Measurements from ENCODE around the gene KAT6B. TPM values are rescaled to one million over a fixed set of nuclear protein-coding genes. Genes with fewer than 3 reads are reported as not detected.
A peak's percentile ranks its signal among the peaks of the same experiment; 100 is the strongest.

KAT6B gene
- total RNA-seq, 2 donors from 2014 or later, result 28.0 to 97.8 TPM

DNA sequence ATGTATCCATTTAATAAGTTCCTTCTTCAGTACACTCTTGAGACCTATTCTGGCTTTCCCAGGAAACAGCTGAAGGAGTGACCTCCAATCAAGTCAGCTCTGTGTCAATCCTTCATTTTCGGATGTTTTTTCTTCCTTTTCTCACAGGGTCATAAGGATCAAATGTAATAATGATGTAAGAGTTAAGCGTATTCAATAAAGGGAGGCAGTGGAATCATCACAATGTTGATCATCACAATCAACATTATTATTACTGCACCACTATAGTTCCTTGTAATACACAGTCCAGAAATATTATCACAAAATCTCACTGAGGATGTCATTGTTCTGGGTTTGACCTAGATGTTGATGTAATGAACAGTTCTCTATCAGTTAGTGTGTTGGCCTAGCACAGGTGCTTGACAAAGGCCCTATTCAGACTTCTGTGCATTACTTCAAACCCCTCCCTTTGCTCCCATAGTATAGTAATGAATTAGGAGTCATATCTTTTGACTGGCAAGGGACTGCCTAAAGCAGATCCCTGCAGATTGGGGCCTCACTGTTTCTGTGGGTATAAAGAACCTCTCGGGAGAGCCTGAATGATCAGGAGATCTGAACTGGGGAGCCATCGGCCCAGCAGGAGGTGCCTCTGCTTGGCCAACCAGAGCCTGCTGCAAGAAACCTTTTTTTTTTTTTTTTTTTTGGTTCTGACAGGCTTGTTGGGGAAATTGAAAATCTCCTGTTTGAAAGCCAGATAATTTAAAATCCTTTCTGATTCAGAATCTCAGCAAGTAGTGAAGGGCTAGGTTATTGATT lies 100.6 kb downstream of the KAT6B start:
- Histone ChIP-seq H3K36me3 (no peaks in the 10 kb centered on the region), H3K9me3 (no peaks in the 10 kb centered on the region), H3K4me1 (replicated peaks) (peaks cover 2% of the 10 kb centered on the region), H3K4me3 (no peak overlapping the region), H3K27ac (no peak overlapping the region), H3K27me3 (replicated peaks; ENCODE audit: insufficient read depth) (no peaks in the 10 kb centered on the region)
- TF ChIP-seq POLR2A (IDR thresholded peaks at IDR 0.05) (no peak), POLR2AphosphoS5 (IDR thresholded peaks at IDR 0.05) (no peak), CTCF (IDR thresholded peaks at IDR 0.05) (no peak)
- WGBS, result 84% methylated on average over 4 of the region's 4 CpGs
- DNase-seq (ENCODE audit: low spot score), result no peak
- intact Hi-C loops (cut with DNase I), result no loop called here

DNA sequence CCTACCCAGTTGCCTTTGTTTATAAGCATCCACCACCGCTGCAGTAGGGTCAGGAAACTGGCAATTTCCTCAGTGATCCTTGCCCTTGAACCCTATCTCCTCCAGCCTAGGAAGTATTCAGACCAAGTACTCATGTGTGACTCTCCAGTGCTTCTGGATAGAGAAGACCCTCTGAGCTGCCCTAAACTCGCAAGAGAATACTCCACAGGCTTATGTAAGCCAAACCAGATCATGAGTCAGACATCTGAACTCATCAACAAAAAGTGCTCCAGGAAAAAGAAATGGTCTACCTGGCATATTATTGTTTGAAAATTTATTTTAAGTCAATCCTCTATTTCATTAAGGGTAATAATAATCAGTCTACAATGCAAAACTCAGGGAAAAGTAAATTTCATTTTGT lies 101.3 kb downstream of the KAT6B start:
- DNase-seq (ENCODE audit: low spot score), result no peak
- intact Hi-C loops (cut with DNase I), result no loop called here
- WGBS, result 77% methylated on average over 2 of the region's 2 CpGs
- Histone ChIP-seq H3K36me3 (no peaks in the 10 kb centered on the region), H3K27me3 (replicated peaks; ENCODE audit: insufficient read depth) (no peaks in the 10 kb centered on the region), H3K4me3 (no peak overlapping the region), H3K4me1 (replicated peaks) (peaks cover 2% of the 10 kb centered on the region), H3K9me3 (no peaks in the 10 kb centered on the region), H3K27ac (peak overlapping the region in 1 of 2 donors; percentile 28)
- TF ChIP-seq POLR2AphosphoS5 (IDR thresholded peaks at IDR 0.05), result no peak
- no peak for TF ChIP-seq POLR2A (IDR thresholded peaks at IDR 0.05)
- TF ChIP-seq CTCF (IDR thresholded peaks at IDR 0.05), result no peak

DNA sequence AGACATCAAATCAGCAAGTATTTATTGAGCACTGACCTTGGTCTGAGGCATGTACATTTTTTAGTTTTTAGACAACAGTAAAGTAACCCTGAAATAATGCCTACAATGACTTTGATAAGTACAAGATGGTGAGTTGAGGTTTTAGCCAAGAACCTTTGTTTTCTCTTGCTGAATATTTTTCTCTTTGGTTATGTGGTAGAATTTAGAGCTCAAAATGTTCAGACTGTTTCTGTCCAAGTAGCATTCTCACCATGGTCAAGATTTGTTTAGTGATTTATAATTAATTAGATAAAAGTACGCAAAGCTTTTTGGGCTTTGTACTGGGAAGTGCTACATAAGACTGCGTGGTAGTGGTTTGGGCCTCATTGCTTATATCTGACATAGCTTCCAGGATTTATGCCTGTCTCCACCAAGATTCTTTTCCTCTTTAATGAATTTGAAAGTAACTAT lies 102.4 kb downstream of the KAT6B start:
- peaks cover 2% of the 10 kb centered on the region for H3K4me1 ChIP-seq (replicated peaks)
- no peak overlapping the region for H3K4me3 ChIP-seq
- no peak for DNase-seq (ENCODE audit: low spot score)
- H3K27ac ChIP-seq, result peak overlapping the region in 1 of 2 donors; percentile 42
- no peaks in the 10 kb centered on the region for H3K36me3 ChIP-seq
- no peak for TF ChIP-seq POLR2AphosphoS5 (IDR thresholded peaks at IDR 0.05)
- no peak for TF ChIP-seq CTCF (IDR thresholded peaks at IDR 0.05)
- no peak for TF ChIP-seq POLR2A (IDR thresholded peaks at IDR 0.05)
- 55% methylated on average over 2 of the region's 2 CpGs for WGBS
- H3K27me3 ChIP-seq (replicated peaks; ENCODE audit: insufficient read depth), result no peaks in the 10 kb centered on the region
- intact Hi-C loops (cut with DNase I), result no loop called here
- H3K9me3 ChIP-seq, result no peaks in the 10 kb centered on the region

GRCh38 chr10:74929197-74929596 lies 102.8 kb downstream of the KAT6B start:
- Histone ChIP-seq H3K27ac (peak overlapping the region in 1 of 2 donors; percentile 42), H3K9me3 (no peaks in the 10 kb centered on the region), H3K27me3 (replicated peaks; ENCODE audit: insufficient read depth) (no peaks in the 10 kb centered on the region), H3K36me3 (no peaks in the 10 kb centered on the region), H3K4me1 (replicated peaks) (peaks cover 2% of the 10 kb centered on the region), H3K4me3 (no peak overlapping the region)
- intact Hi-C loops (cut with DNase I), result no loop called here
- WGBS, result 56% methylated on average over 5 of the region's 5 CpGs
- TF ChIP-seq CTCF (IDR thresholded peaks at IDR 0.05), result no peak
- TF ChIP-seq POLR2A (IDR thresholded peaks at IDR 0.05), result no peak
- TF ChIP-seq POLR2AphosphoS5 (IDR thresholded peaks at IDR 0.05), result no peak
- DNase-seq (ENCODE audit: low spot score), result no peak

DNA sequence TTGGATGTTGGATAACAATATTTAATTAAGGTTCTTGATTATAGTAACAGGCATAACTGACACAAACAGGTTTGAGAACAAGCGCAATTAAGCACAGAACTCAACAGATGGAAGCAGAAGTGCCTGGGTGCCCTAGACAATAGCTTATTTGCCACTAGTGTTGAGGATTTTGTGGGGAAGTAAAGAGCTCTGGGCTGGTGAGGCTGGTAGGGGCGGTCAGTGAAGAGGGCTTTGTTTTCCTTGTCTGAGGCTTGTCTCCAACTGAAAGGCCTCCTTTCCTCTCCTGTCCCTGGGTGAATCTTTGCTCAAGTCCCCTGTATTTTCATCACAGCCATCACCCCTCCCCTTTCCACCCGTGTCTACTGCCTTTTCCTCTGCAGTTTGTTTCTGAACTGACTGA lies 104.6 kb downstream of the KAT6B start:
- DNase-seq (ENCODE audit: low spot score), result no peak
- intact Hi-C loops (cut with DNase I), result loop anchor here (5.0 kb wide), 1 partner anchor 104 kb away; the partner anchor contains the start of gene KAT6B
- H3K36me3 ChIP-seq, result no peaks in the 10 kb centered on the region
- no peaks in the 10 kb centered on the region for H3K4me1 ChIP-seq (replicated peaks)
- H3K4me3 ChIP-seq, result no peak overlapping the region
- 80% methylated on average over 3 of the region's 3 CpGs for WGBS
- no peak overlapping the region for H3K27ac ChIP-seq
- TF ChIP-seq POLR2A (IDR thresholded peaks at IDR 0.05) (no peak), POLR2AphosphoS5 (IDR thresholded peaks at IDR 0.05) (no peak), CTCF (IDR thresholded peaks at IDR 0.05) (no peak)
- no peaks in the 10 kb centered on the region for H3K27me3 ChIP-seq (replicated peaks; ENCODE audit: insufficient read depth)
- no peaks in the 10 kb centered on the region for H3K9me3 ChIP-seq

Data from prostate gland (tissue), 2 donors.